ENCODE measurements around the gene HSD17B2.
"Not testable (repeated sequence)": the region's sequence is repeated elsewhere in the genome, so short reads cannot be mapped to it uniquely, and the experiment has no call there.

HSD17B2 gene

GRCh38 chr16:82083710-82084353 lies 48.8 kb downstream of the HSD17B2 start:
- DNase-seq: no peak

GRCh38 chr16:82085011-82085779 lies 50.1 kb downstream of the HSD17B2 start:
- no peak for DNase-seq

- DNase-seq: no peak
Measured at GRCh38 chr16:82088483-82088882, 53.4 kb downstream of the HSD17B2 start.

GRCh38 chr16:82091241-82091640 lies 56.2 kb downstream of the HSD17B2 start:
- DNase-seq: no peak

GRCh38 chr16:82092711-82093110 lies 57.7 kb downstream of the HSD17B2 start:
- no peak for DNase-seq

GRCh38 chr16:82093666-82094300 lies 58.7 kb downstream of the HSD17B2 start:
- DNase-seq: no peak

GRCh38 chr16:82094942-82095540 lies 60.0 kb downstream of the HSD17B2 start:
- DNase-seq: no peak

- no peak for DNase-seq
Measured at GRCh38 chr16:82096641-82097040, 61.6 kb downstream of the HSD17B2 start.

GRCh38 chr16:82105107-82105506 lies 70.1 kb downstream of the HSD17B2 start:
- no peak for DNase-seq

GRCh38 chr16:82108100-82108499 lies 73.0 kb downstream of the HSD17B2 start:
- no peak for DNase-seq

GRCh38 chr16:82108774-82109173 lies 73.7 kb downstream of the HSD17B2 start:
- DNase-seq: no peak

GRCh38 chr16:82109266-82109665 lies 74.2 kb downstream of the HSD17B2 start:
- not testable (repeated sequence) for DNase-seq

- no peak for DNase-seq
Measured at GRCh38 chr16:82111944-82112343, 76.9 kb downstream of the HSD17B2 start.

- no peak for DNase-seq
Measured at GRCh38 chr16:82113741-82114140, 78.7 kb downstream of the HSD17B2 start.

- no peak for DNase-seq
Measured at GRCh38 chr16:82116535-82116934, 81.5 kb downstream of the HSD17B2 start.

- DNase-seq: no peak
Measured at GRCh38 chr16:82118749-82119148, 83.7 kb downstream of the HSD17B2 start.

- no peak for DNase-seq
Measured at GRCh38 chr16:82119405-82119804, 84.4 kb downstream of the HSD17B2 start.

GRCh38 chr16:82124651-82125050 lies 89.6 kb downstream of the HSD17B2 start:
- DNase-seq: no peak

GRCh38 chr16:82129881-82130280 lies 94.8 kb downstream of the HSD17B2 start:
- no peak for DNase-seq

GRCh38 chr16:82133798-82134197 lies 98.7 kb downstream of the HSD17B2 start:
- DNase-seq: no peak

GRCh38 chr16:82134846-82135245 lies 99.8 kb downstream of the HSD17B2 start:
- no peak for DNase-seq

- no peak for DNase-seq
Measured at GRCh38 chr16:82135844-82136243, 100.8 kb downstream of the HSD17B2 start.

GRCh38 chr16:82136956-82137821 lies 102.1 kb downstream of the HSD17B2 start:
- no peak for DNase-seq

Data from stimulated activated CD4-positive, alpha-beta T cell treated with anti-CD3 and anti-CD28 coated beads, Interleukin-1b, Interleukin-23, amount 100 ng/mL, for 48 hours (primary cell).